22Rv1 (cell line): ENCODE measurements around the gene HAPSTR1.

Experiments
- ZFX ChIP-seq: fragments of 450-650 bp; IDR thresholded peaks from 2 replicates; pipeline ENCODE4 v1.6.1; 2017; ENCODE audit warnings: antibody characterized with exemption, borderline replicate concordance
- TF ChIP-seq, protein P1 (sequence below): fragments of 450-650 bp; IDR thresholded peaks from 2 replicates; pipeline ENCODE4 v1.5.1; 2017; ENCODE audit warnings: mild to moderate bottlenecking

DNA sequence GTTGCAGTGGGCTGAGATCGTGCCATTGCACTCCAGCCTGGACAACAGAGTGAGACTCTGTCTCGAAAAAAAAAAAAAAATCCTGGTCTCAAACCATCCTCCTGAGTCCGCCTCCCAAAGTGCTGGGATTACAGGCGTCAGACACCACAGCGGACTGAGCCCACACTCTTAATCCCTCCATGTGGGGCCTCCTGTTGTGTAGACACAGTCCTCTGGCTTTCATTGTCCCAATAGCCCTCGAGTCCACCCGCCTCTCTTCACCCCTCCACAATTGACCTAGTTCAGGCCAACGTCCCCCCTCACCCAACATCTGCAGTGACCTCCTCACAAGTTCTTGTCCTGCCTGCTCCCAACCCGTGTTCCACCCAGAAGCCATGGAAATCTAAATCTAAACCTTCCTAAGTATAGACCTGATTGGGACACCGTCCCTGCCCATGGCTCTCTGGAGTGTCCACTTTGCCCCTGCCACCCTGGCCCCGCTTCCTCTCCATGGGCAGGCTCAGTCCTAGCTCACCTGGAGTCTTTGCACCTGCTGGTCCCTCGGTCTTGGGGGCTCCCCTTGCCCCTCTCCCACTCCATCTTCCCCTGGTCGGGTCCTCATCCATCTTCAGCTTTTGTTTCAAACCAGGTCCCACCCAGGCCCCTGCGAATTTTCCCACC is 46.7 kb downstream of the HAPSTR1 start:
- TF ChIP-seq, protein P1, sequence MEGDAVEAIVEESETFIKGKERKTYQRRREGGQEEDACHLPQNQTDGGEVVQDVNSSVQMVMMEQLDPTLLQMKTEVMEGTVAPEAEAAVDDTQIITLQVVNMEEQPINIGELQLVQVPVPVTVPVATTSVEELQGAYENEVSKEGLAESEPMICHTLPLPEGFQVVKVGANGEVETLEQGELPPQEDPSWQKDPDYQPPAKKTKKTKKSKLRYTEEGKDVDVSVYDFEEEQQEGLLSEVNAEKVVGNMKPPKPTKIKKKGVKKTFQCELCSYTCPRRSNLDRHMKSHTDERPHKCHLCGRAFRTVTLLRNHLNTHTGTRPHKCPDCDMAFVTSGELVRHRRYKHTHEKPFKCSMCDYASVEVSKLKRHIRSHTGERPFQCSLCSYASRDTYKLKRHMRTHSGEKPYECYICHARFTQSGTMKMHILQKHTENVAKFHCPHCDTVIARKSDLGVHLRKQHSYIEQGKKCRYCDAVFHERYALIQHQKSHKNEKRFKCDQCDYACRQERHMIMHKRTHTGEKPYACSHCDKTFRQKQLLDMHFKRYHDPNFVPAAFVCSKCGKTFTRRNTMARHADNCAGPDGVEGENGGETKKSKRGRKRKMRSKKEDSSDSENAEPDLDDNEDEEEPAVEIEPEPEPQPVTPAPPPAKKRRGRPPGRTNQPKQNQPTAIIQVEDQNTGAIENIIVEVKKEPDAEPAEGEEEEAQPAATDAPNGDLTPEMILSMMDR: no peak
- no peak for TF ChIP-seq ZFX
